GM12878 (cell line): ENCODE results near the gene DOP1A. TPM values are rescaled to one million over a fixed set of nuclear protein-coding genes. Genes with fewer than 3 reads are reported as not detected.
A peak's percentile ranks its signal among the peaks of the same experiment; 100 is the strongest.

Experiments used
- CREB1 ChIP-seq: IDR thresholded peaks from 2 replicates; pipeline ENCODE4 v1.6.1; 2012; ENCODE audit warnings: low read depth, mild to moderate bottlenecking, inconsistent platforms
- EGR1 ChIP-seq, 2 experiments: IDR thresholded peaks; 1 replicate in 1 of 2; 2 replicates in 1 of 2; pipeline ENCODE4 v1.6.1; 2011 to 2012; ENCODE audit warnings: low read depth in 2 of 2, low read length in 2 of 2, borderline replicate concordance in 1 of 2, mild to moderate bottlenecking in 1 of 2, moderate library complexity in 1 of 2
- HDGF ChIP-seq: fragments of 450-650 bp; IDR thresholded peaks from 2 replicates; pipeline ENCODE4 v1.6.1; 2016; ENCODE audit warnings: antibody characterized with exemption
- IRF5 ChIP-seq: fragments of 450-650 bp; IDR thresholded peaks from 2 replicates; pipeline ENCODE4 v1.6.1; 2017; ENCODE audit warnings: borderline replicate concordance
- MAX ChIP-seq: IDR thresholded peaks from 2 replicates; pipeline ENCODE4 v1.6.1; 2012; ENCODE audit warnings: low read depth, low read length, improper control_type of control experiment
- NR2F1 ChIP-seq: fragments of 450-650 bp; conservative IDR thresholded peaks from 2 replicates; pipeline ENCODE4 v1.6.1; 2017; ENCODE audit warnings: mild to moderate bottlenecking
- POLR2A ChIP-seq: IDR thresholded peaks from 2 replicates; pipeline ENCODE4 v1.6.1; 2011; ENCODE audit warnings: low read depth, mild to moderate bottlenecking, low read length
- POU2F2 ChIP-seq: IDR thresholded peaks from 3 replicates; pipeline ENCODE4 v1.6.1; 2011; ENCODE audit warnings: low read depth, mild to moderate bottlenecking, low read length, borderline replicate concordance
- REST ChIP-seq: IDR thresholded peaks from 2 replicates; pipeline ENCODE4 v1.6.1; 2012; ENCODE audit warnings: mild to moderate bottlenecking, low read depth, low read length
- SPI1 ChIP-seq: IDR thresholded peaks from 2 replicates; pipeline ENCODE4 v1.6.1; 2011; ENCODE audit warnings: low read depth, mild to moderate bottlenecking, low read length, moderate library complexity, borderline replicate concordance; ENCODE audit not compliant: insufficient read depth
- SRF ChIP-seq, 2 experiments: IDR thresholded peaks; 2 replicates each; pipeline ENCODE4 v1.6.1; 2011; ENCODE audit warnings: low read depth in 2 of 2, low read length in 2 of 2, mild to moderate bottlenecking in 1 of 2, moderate library complexity in 1 of 2
- YY1 ChIP-seq: IDR thresholded peaks from 2 replicates; pipeline ENCODE4 v1.6.1; 2011; ENCODE audit warnings: low read depth, mild to moderate bottlenecking, low read length
- ZBTB4 ChIP-seq: fragments of 450-650 bp; formaldehyde crosslinking; IDR thresholded peaks from 2 replicates; pipeline ENCODE4 v1.4.0; 2022; ENCODE audit warnings: mild to moderate bottlenecking, moderate library complexity
- polyA plus RNA-seq, 11 experiments: library from polyadenylated mRNA; depleted of rRNA in 4 of 11; unstranded in 6 of 11; stranded (reverse) in 5 of 11; fragments of >200 nt; fragmentation: Nextera tagmentation in 4 of 11; fragmentation: Illumina TruSeq in 1 of 11; extraction: Ambion mirVana in 4 of 11; extraction: Trizol in 1 of 11; gene quantifications; 1 replicate in 1 of 11; 2 replicates in 10 of 11; pipeline versions ENCODE4 v1.2.1 to v1.2.3, GENCODE V29; 2011 to 2016; ENCODE audit warnings: inconsistent platforms in 2 of 11, missing spikeins in 2 of 11, low read depth in 1 of 11
- total RNA-seq, 4 experiments: library from RNA; depleted of rRNA in 3 of 4; stranded (reverse); fragments of >200 nt in 3 of 4; fragmentation: Illumina TruSeq in 1 of 4; extraction: Trizol in 1 of 4; gene quantifications; 2 replicates each; pipeline versions ENCODE4 v1.2.1 to v1.2.3, GENCODE V29; 2013 to 2021
- TF ChIP-seq, protein P1 (sequence below): fragments of 450-650 bp; conservative IDR thresholded peaks from 2 replicates; pipeline ENCODE4 v1.6.1; 2017; ENCODE audit warnings: mild to moderate bottlenecking, moderate library complexity

DOP1A gene
- total and polyA plus RNA-seq, 10 of the 15 experiments (the other 5 are each of a cell fraction or from before 2014, with no cell fraction given), result 1.9 to 22.9 (median 10.3) TPM

DNA sequence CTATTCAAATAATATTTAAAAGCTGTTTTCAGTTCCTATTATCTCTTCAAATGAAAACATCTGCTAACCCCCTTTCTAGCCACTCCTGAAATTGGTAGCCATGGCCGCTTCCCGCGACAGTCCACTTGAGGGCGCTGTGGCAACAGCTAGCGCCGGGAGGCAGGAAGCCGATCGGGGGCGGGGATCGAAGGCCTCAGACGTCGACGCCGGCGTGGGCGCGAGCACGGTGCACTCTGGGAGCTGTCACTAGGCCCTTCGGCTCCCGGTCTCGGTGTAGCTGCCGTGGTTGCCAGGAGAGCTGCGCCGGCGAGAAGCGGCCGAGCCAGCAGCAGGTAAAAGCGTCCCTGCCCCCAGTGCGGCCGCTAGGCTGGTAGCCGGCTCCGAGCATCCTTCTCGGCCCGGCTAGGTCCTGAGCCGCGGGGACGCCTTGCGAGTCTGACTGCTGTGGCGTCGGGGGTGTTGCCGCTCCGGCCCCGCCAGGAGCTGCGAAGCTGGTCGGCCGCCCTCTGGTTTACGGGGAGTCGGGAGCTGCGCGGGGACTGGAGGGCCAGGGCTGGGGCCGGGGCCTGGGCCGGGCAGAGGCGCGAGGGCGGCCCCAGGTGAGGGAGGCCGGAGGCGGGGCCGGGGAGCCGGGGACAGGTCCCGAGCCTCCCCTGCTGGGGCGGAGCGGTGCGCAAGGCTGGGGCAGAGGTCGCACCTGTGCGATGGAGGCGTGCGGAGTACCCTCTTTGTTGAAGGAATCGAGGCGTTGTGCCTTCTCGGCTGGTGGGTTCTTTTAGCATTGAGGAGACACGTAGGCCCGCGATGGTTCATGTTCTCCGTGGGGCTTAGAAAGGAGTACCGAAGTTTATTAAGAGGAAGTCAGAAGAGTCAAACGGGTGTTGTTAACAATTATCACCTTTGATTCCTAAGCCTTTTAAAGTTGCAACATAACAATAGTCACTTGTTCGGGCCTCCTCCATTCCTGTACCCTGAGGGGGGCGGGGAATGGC is at the start of gene DOP1A (continued):
- peak; percentile 74; the same call in 2 of the 3 replicates for TF ChIP-seq POU2F2
- TF ChIP-seq IRF5, result no peak
- TF ChIP-seq, protein P1, sequence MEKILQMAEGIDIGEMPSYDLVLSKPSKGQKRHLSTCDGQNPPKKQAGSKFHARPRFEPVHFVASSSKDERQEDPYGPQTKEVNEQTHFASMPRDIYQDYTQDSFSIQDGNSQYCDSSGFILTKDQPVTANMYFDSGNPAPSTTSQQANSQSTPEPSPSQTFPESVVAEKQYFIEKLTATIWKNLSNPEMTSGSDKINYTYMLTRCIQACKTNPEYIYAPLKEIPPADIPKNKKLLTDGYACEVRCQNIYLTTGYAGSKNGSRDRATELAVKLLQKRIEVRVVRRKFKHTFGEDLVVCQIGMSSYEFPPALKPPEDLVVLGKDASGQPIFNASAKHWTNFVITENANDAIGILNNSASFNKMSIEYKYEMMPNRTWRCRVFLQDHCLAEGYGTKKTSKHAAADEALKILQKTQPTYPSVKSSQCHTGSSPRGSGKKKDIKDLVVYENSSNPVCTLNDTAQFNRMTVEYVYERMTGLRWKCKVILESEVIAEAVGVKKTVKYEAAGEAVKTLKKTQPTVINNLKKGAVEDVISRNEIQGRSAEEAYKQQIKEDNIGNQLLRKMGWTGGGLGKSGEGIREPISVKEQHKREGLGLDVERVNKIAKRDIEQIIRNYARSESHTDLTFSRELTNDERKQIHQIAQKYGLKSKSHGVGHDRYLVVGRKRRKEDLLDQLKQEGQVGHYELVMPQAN, result peak; percentile 97
- no peak for TF ChIP-seq ZBTB4 (CRISPR knock-in tag)
- no peak for TF ChIP-seq SRF (IDR thresholded peaks at IDR 0.05; ENCODE audit: low read depth in 2 of 2, low read length in 2 of 2)
- peak; percentile 49 to 96 for TF ChIP-seq EGR1 (IDR thresholded peaks at IDR 0.05; ENCODE audit: borderline replicate concordance in 1 of 2, low read depth in 2 of 2, low read length in 2 of 2)
- TF ChIP-seq NR2F1, result peak; percentile 43; the same call in 1 of the 2 replicates
- TF ChIP-seq REST, result no peak
- TF ChIP-seq SPI1, result peak; percentile 62; the same call in 1 of the 2 replicates
- peak; percentile 77 for TF ChIP-seq MAX
- peak; percentile 95 for TF ChIP-seq YY1
- peak; percentile 92 for TF ChIP-seq POLR2A
- TF ChIP-seq CREB1, result peak; percentile 80
- TF ChIP-seq HDGF, result peak; percentile 88
